HG02938 (cell line): Measurements from ENCODE around the gene SH2D3C.

Experiments
- ATAC-seq: cut with Tn5 transposase; IDR thresholded peaks from one replicate; pipeline ENCODE4 v1.9.1; 2021; ENCODE audit warnings: mild to moderate bottlenecking, moderate library complexity; ENCODE audit not compliant: unreplicated experiment

Gene SH2D3C

GRCh38 chr9:127722055-127722745 lies 56.3 kb downstream of the SH2D3C start:
- ATAC-seq = no peak

GRCh38 chr9:127721391-127721821 lies 57.1 kb downstream of the SH2D3C start:
- ATAC-seq = no peak

- no peak for ATAC-seq
Observed at GRCh38 chr9:127720865-127721227, 57.6 kb downstream of the SH2D3C start.

- no peak for ATAC-seq
Observed at GRCh38 chr9:127720031-127720864, 58.2 kb downstream of the SH2D3C start.

GRCh38 chr9:127717766-127718165 lies 60.7 kb downstream of the SH2D3C start:
- ATAC-seq = no peak

GRCh38 chr9:127716412-127716811 lies 62.1 kb downstream of the SH2D3C start:
- ATAC-seq = no peak

- peak; percentile 88 for ATAC-seq
Observed at GRCh38 chr9:127715470-127716337, 62.8 kb downstream of the SH2D3C start, which contains the start of the genes PTRH1 and TTC16. TSS of gene PTRH1 (minus strand) at chr9:127715663. CDS start at chr9:127715639, 24 bp downstream. TSS of gene TTC16 (plus strand) at chr9:127716079. CDS start at chr9:127716146, 67 bp downstream.

- no peak for ATAC-seq
Observed at GRCh38 chr9:127714951-127715469, 63.5 kb downstream of the SH2D3C start.

GRCh38 chr9:127714020-127714750 lies 64.3 kb downstream of the SH2D3C start:
- ATAC-seq = no peak

GRCh38 chr9:127712867-127713266 lies 65.6 kb downstream of the SH2D3C start:
- no peak for ATAC-seq

- no peak for ATAC-seq
Observed at GRCh38 chr9:127712371-127712770, 66.1 kb downstream of the SH2D3C start.

- no peak for ATAC-seq
Observed at GRCh38 chr9:127711831-127712274, 66.6 kb downstream of the SH2D3C start.

GRCh38 chr9:127711226-127711701 lies 67.2 kb downstream of the SH2D3C start:
- no peak for ATAC-seq

- no peak for ATAC-seq
Observed at GRCh38 chr9:127710204-127710783, 68.2 kb downstream of the SH2D3C start.

GRCh38 chr9:127708952-127709587 lies 69.4 kb downstream of the SH2D3C start:
- no peak for ATAC-seq

GRCh38 chr9:127707766-127708165 lies 70.7 kb downstream of the SH2D3C start:
- no peak for ATAC-seq

GRCh38 chr9:127706836-127707241 lies 71.6 kb downstream of the SH2D3C start, which contains the start of gene CFAP157:
TSS of gene CFAP157 (plus strand) at chr9:127706988. CDS start at chr9:127707032, 44 bp downstream.
- ATAC-seq = no peak

- ATAC-seq = no peak
Observed at GRCh38 chr9:127705577-127706379, 72.7 kb downstream of the SH2D3C start.
